B cell (primary cell): ENCODE measurements around the gene XYLT2.

Experiments used
- CTCF ChIP-seq: fragments of 200-600 bp; IDR thresholded peaks from one replicate; pipeline ENCODE4 v1.8.0; 2022; ENCODE audit warnings: antibody characterized with exemption, mild to moderate bottlenecking
- EZH2 ChIP-seq: IDR thresholded peaks from 2 replicates; pipeline ENCODE4 v1.6.1; 2012; ENCODE audit warnings: borderline replicate concordance, low read depth, mild to moderate bottlenecking, moderate library complexity, low read length; ENCODE audit not compliant: insufficient read depth, poor library complexity, severe bottlenecking

GRCh38 chr17:50332196-50332595, 13.7 kb upstream of the XYLT2 start:
- TF ChIP-seq CTCF (no peak), EZH2 (no peak)
